Panc1 (cell line): ENCODE measurements around the gene AUP1. TPM values are rescaled to one million over a fixed set of nuclear protein-coding genes. Genes with fewer than 3 reads are reported as not detected.

Experiments used
- ATAC-seq: fragments of 200-7000 bp; cut with Tn5 transposase; 2 replicates; pipeline ENCODE4 v1.9.1; 2020; ENCODE audit warnings: mild to moderate bottlenecking, moderate library complexity
- BruUV-seq: library from RNA; stranded (reverse); fragments of 400-500 nt; replicated peaks from 2 replicates; lab custom pipeline; 2021; lab: Mats Ljungman, UMichigan
- CTCF ChIA-PET: fragments of 300-600 bp; sonication (Branson Sonifier 250); formaldehyde crosslinking; loops from one replicate; lab custom pipeline; 2022; ENCODE audit warnings: antibody characterized with exemption; lab: Charles Lee
- POLR2A ChIA-PET: fragments of 300-600 bp; sonication (Branson Sonifier 250); formaldehyde crosslinking; loops from one replicate; lab custom pipeline; 2022; ENCODE audit warnings: antibody characterized with exemption; lab: Charles Lee
- DNase-seq: peaks from one replicate; pipeline ENCODE4 v3.0.0-alpha.2; 2010; ENCODE audit warnings: low read depth, low spot score
- H3K27ac ChIP-seq: 2 replicates; pipeline ENCODE4 v1.5.1; 2011; ENCODE audit warnings: mild to moderate bottlenecking, low read length, inconsistent platforms
- H3K27me3 ChIP-seq: fragments of 200-500 bp; sonication (Bioruptor generic); 2 replicates; pipeline ENCODE4 v1.6.0; 2014; ENCODE audit warnings: low read length, inconsistent platforms; ENCODE audit not compliant: control insufficient read depth, insufficient read depth
- H3K36me3 ChIP-seq: fragments of 200-500 bp; sonication (Bioruptor generic); 2 replicates; pipeline ENCODE4 v1.5.1; 2014; ENCODE audit warnings: inconsistent platforms, mild to moderate bottlenecking, low read length, moderate library complexity; ENCODE audit not compliant: control insufficient read depth, insufficient read depth
- H3K4me1 ChIP-seq: 2 replicates; pipeline ENCODE4 v1.5.1; 2011; ENCODE audit warnings: inconsistent platforms, mild to moderate bottlenecking, low read length, moderate library complexity; ENCODE audit not compliant: control insufficient read depth, insufficient read depth
- H3K4me3 ChIP-seq, 2 experiments: 2 replicates each; pipeline ENCODE4 v1.5.1; 2011 to 2012; ENCODE audit warnings: low read depth in 2 of 2, low read length in 2 of 2, mild to moderate bottlenecking in 2 of 2, inconsistent platforms in 1 of 2, moderate library complexity in 1 of 2
- H3K9me3 ChIP-seq: fragments of 200-500 bp; sonication (Bioruptor generic); 2 replicates; pipeline ENCODE4 v1.5.1; 2014; ENCODE audit warnings: low read depth, mild to moderate bottlenecking, inconsistent platforms, low read length, moderate library complexity; ENCODE audit not compliant: control insufficient read depth, insufficient read depth
- POLR2AphosphoS5 ChIP-seq: IDR thresholded peaks from 2 replicates; pipeline ENCODE4 v1.6.1; 2012; ENCODE audit warnings: mild to moderate bottlenecking, low read depth, low read length, moderate library complexity
- SIN3A ChIP-seq: IDR thresholded peaks from 2 replicates; pipeline ENCODE4 v1.6.1; 2012; ENCODE audit warnings: low read depth, mild to moderate bottlenecking, low read length, moderate library complexity, borderline replicate concordance; ENCODE audit not compliant: insufficient read depth
- TCF7L2 ChIP-seq: IDR thresholded peaks from 2 replicates; pipeline ENCODE4 v1.6.1; 2011; ENCODE audit warnings: mild to moderate bottlenecking, low read depth, low read length, inconsistent platforms
- in situ Hi-C: cut with HindIII; loops from 2 replicates; pipeline ENCODE4 v1.10.0; 2016; ENCODE audit warnings: low sequenced_read_pairs, low pct_unique_long_range_greater_than_20kb
- intact Hi-C: fragments of 100-400 bp; cut with micrococcal nuclease; formaldehyde crosslinking; loops from one replicate; pipeline ENCODE4 v1.10.0; 2022; ENCODE audit not compliant: unreplicated experiment
- total RNA-seq: library from RNA; stranded (reverse); gene quantifications from one replicate; pipeline ENCODE4 v1.2.1, GENCODE V29; 2021; ENCODE audit not compliant: unreplicated experiment
- TF ChIP-seq, protein P1 (sequence below), 2 experiments: IDR thresholded peaks; 2 replicates each; pipeline ENCODE4 v1.6.1; 2011 to 2012; ENCODE audit warnings: low read depth in 2 of 2, control low read depth in 1 of 2, low read length in 1 of 2, mild to moderate bottlenecking in 1 of 2, moderate library complexity in 1 of 2; ENCODE audit not compliant: insufficient read depth in 1 of 2
- TF ChIP-seq, protein P2 (sequence below): fragments of 450-650 bp; IDR thresholded peaks from 2 replicates; pipeline ENCODE4 v1.5.1; 2017; ENCODE audit warnings: mild to moderate bottlenecking

The AUP1 gene
- total RNA-seq, 1 experiment from 2014 or later: 142 TPM

DNA sequence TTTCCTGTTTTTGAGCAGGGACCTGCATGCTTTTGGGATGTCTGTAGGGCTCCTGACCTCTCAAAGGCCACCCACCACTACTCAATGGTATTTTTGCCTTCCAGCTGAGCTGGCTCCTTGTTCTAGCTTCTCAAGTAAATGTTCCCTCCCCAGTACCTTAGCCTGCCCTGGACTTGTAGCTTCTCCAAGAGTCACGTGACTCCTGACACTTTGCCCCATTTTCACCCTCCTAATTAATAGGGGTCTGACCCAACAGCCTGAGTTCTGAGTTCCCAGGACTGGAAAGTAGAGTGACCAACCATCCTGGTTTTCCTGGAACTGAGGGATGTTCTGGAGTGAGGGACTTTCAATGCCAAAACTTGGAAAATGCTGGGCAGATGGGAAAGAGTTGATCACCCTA lies 34.1 kb downstream of the AUP1 start:
- ChIA-PET POLR2A (no interaction called here), CTCF (no interaction called here)
- TF ChIP-seq, protein P1, sequence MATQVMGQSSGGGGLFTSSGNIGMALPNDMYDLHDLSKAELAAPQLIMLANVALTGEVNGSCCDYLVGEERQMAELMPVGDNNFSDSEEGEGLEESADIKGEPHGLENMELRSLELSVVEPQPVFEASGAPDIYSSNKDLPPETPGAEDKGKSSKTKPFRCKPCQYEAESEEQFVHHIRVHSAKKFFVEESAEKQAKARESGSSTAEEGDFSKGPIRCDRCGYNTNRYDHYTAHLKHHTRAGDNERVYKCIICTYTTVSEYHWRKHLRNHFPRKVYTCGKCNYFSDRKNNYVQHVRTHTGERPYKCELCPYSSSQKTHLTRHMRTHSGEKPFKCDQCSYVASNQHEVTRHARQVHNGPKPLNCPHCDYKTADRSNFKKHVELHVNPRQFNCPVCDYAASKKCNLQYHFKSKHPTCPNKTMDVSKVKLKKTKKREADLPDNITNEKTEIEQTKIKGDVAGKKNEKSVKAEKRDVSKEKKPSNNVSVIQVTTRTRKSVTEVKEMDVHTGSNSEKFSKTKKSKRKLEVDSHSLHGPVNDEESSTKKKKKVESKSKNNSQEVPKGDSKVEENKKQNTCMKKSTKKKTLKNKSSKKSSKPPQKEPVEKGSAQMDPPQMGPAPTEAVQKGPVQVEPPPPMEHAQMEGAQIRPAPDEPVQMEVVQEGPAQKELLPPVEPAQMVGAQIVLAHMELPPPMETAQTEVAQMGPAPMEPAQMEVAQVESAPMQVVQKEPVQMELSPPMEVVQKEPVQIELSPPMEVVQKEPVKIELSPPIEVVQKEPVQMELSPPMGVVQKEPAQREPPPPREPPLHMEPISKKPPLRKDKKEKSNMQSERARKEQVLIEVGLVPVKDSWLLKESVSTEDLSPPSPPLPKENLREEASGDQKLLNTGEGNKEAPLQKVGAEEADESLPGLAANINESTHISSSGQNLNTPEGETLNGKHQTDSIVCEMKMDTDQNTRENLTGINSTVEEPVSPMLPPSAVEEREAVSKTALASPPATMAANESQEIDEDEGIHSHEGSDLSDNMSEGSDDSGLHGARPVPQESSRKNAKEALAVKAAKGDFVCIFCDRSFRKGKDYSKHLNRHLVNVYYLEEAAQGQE (IDR thresholded peaks at IDR 0.05; ENCODE audit: insufficient read depth in 1 of 2, low read depth in 2 of 2, low read length in 1 of 2): no peak
- TF ChIP-seq SIN3A (no peak), TCF7L2 (no peak), POLR2AphosphoS5 (no peak)
- TF ChIP-seq, protein P2, sequence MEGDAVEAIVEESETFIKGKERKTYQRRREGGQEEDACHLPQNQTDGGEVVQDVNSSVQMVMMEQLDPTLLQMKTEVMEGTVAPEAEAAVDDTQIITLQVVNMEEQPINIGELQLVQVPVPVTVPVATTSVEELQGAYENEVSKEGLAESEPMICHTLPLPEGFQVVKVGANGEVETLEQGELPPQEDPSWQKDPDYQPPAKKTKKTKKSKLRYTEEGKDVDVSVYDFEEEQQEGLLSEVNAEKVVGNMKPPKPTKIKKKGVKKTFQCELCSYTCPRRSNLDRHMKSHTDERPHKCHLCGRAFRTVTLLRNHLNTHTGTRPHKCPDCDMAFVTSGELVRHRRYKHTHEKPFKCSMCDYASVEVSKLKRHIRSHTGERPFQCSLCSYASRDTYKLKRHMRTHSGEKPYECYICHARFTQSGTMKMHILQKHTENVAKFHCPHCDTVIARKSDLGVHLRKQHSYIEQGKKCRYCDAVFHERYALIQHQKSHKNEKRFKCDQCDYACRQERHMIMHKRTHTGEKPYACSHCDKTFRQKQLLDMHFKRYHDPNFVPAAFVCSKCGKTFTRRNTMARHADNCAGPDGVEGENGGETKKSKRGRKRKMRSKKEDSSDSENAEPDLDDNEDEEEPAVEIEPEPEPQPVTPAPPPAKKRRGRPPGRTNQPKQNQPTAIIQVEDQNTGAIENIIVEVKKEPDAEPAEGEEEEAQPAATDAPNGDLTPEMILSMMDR: no peak
- Histone ChIP-seq H3K27ac (no peak overlapping the region), H3K36me3 (no peaks in the 10 kb centered on the region; the same call in 1 of the 2 replicates), H3K27me3 (no peaks in the 10 kb centered on the region), H3K4me3 (no peak overlapping the region), H3K9me3 (no peaks in the 10 kb centered on the region), H3K4me1 (peaks cover 15% of the 10 kb centered on the region)
- intact Hi-C loops: no loop called here
- DNase-seq: no peak
- in situ Hi-C loops: no loop called here
- BruUV-seq: no TSS peak
- ATAC-seq: no peak

DNA sequence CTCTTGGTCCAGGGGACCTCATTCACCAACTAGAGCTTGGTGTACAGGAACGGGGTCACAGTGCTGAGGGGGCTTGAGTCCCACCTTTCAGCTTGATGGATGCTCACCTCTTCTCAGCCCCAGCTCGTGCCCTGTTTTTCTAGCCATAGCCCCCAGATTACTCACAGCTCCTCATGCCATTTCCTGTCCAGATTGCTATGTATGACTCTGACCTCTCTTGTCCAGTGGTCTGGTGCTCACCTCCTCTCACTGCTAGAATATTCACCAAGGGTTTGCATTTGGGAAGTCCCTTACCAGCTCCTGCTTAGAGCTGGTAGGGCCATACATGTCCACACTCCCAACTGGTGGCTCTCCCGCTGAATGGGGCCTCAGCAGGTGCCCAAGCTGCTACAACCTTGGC lies 36.0 kb downstream of the AUP1 start:
- ATAC-seq: no peak
- in situ Hi-C loops: no loop called here

More for the DNA sequence above, 36.0 kb downstream of the AUP1 start:
- no peak overlapping the region for H3K4me3 ChIP-seq
- POLR2A ChIA-PET: no interaction called here
- intact Hi-C loops: no loop called here
- H3K27me3 ChIP-seq: no peaks in the 10 kb centered on the region
- peaks cover 3% of the 10 kb centered on the region for H3K4me1 ChIP-seq
- CTCF ChIA-PET: no interaction called here
- BruUV-seq: no TSS peak
- TF ChIP-seq SIN3A: no peak
- TF ChIP-seq POLR2AphosphoS5: no peak
- TF ChIP-seq, protein P2: no peak
- TF ChIP-seq TCF7L2: no peak
- TF ChIP-seq, protein P1 (IDR thresholded peaks at IDR 0.05; ENCODE audit: insufficient read depth in 1 of 2, low read depth in 2 of 2, low read length in 1 of 2): no peak
- no peaks in the 10 kb centered on the region; the same call in 1 of the 2 replicates for H3K36me3 ChIP-seq
- no peak for DNase-seq
- no peak overlapping the region for H3K27ac ChIP-seq
- H3K9me3 ChIP-seq: no peaks in the 10 kb centered on the region
